ENCODE results near the gene ARMC9. TPM values are rescaled to one million over a fixed set of nuclear protein-coding genes. Genes with fewer than 3 reads are reported as not detected.

Gene ARMC9
- total and polyA plus RNA-seq, 9 donors, result 16.7 to 33.5 (median 29.3) TPM

GRCh38 chr2:231200805-231201474 lies 2.5 kb downstream of the ARMC9 start:
- intact Hi-C loops (cut with DNase I), result no loop called here
- no peaks in the 10 kb centered on the region for H3K9me3 ChIP-seq
- no peaks in the 10 kb centered on the region for H3K27me3 ChIP-seq
- 89 to 93% (median 91%) methylated on average over 3 of the region's 3 CpGs for WGBS, 3 donors
- H3K27ac ChIP-seq, result no peak overlapping the region
- peaks cover 2% of the 10 kb centered on the region for H3K4me1 ChIP-seq (ENCODE audit: insufficient read depth)
- no peak overlapping the region for H3K4me3 ChIP-seq
- no peak for TF ChIP-seq POLR2A (IDR thresholded peaks at IDR 0.05)
- TF ChIP-seq, protein P1, sequence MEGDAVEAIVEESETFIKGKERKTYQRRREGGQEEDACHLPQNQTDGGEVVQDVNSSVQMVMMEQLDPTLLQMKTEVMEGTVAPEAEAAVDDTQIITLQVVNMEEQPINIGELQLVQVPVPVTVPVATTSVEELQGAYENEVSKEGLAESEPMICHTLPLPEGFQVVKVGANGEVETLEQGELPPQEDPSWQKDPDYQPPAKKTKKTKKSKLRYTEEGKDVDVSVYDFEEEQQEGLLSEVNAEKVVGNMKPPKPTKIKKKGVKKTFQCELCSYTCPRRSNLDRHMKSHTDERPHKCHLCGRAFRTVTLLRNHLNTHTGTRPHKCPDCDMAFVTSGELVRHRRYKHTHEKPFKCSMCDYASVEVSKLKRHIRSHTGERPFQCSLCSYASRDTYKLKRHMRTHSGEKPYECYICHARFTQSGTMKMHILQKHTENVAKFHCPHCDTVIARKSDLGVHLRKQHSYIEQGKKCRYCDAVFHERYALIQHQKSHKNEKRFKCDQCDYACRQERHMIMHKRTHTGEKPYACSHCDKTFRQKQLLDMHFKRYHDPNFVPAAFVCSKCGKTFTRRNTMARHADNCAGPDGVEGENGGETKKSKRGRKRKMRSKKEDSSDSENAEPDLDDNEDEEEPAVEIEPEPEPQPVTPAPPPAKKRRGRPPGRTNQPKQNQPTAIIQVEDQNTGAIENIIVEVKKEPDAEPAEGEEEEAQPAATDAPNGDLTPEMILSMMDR (IDR thresholded peaks at IDR 0.05), result no peak
- no peak for TF ChIP-seq EP300 (IDR thresholded peaks at IDR 0.05)
- no peak for DNase-seq
- no peaks in the 10 kb centered on the region for H3K36me3 ChIP-seq

DNA sequence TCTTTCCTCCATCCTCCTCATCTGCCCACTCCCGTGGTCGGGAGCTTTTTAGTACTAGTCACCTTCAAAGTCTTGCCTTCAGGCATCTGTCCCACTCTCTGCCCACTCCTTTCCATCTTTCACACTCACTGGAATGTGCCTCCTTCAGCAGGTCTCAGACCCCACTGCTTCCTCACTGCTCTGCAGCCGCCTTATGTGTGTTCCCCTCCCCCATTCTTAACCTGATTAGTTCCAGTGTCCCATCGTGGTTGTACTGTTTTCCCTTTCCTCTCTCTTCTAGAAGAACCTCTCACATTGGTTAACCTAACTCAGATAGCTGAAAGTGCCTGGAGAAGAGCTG lies 3.0 kb downstream of the ARMC9 start:
- no peak for DNase-seq
- Histone ChIP-seq H3K27me3 (no peaks in the 10 kb centered on the region), H3K36me3 (no peaks in the 10 kb centered on the region), H3K27ac (no peak overlapping the region), H3K4me3 (no peak overlapping the region), H3K9me3 (no peaks in the 10 kb centered on the region), H3K4me1 (ENCODE audit: insufficient read depth) (peaks cover 2% of the 10 kb centered on the region)
- TF ChIP-seq POLR2A (IDR thresholded peaks at IDR 0.05), result no peak
- WGBS, 3 donors, result 74 to 79% (median 79%) methylated on average over 4 of the region's 4 CpGs
- intact Hi-C loops (cut with DNase I), result no loop called here

DNA sequence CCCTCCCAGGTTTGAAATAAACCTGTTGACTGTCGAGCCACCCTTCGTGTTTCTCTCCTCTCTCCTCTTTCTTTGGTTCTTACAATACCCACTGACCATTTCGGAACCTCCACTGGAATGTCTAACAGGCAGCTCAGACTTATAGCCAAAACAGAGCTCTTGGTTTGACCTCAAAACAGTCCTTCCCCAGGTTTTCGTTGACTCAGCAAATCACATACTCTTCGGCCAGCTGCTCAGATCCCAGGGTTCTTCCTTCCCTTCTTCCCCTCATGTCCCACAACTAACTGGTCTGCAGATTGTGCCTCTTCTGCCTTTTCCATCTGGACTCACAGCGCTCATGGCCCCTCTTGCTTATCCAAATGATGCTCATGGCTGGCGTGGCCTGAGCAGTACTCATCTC lies 4.7 kb downstream of the ARMC9 start:
- no peaks in the 10 kb centered on the region for H3K27me3 ChIP-seq
- H3K9me3 ChIP-seq, result no peaks in the 10 kb centered on the region
- H3K36me3 ChIP-seq, result no peaks in the 10 kb centered on the region
- no peak for DNase-seq
- TF ChIP-seq EP300 (IDR thresholded peaks at IDR 0.05) (no peak), POLR2A (IDR thresholded peaks at IDR 0.05) (no peak)
- TF ChIP-seq, protein P1 (IDR thresholded peaks at IDR 0.05), result no peak
- H3K4me1 ChIP-seq (ENCODE audit: insufficient read depth), result peaks cover 2% of the 10 kb centered on the region
- no peak overlapping the region for H3K27ac ChIP-seq
- H3K4me3 ChIP-seq, result no peak overlapping the region
- 70 to 92% (median 86%) methylated on average over 7 of the region's 7 CpGs for WGBS, 3 donors
- intact Hi-C loops (cut with DNase I), result no loop called here

DNA sequence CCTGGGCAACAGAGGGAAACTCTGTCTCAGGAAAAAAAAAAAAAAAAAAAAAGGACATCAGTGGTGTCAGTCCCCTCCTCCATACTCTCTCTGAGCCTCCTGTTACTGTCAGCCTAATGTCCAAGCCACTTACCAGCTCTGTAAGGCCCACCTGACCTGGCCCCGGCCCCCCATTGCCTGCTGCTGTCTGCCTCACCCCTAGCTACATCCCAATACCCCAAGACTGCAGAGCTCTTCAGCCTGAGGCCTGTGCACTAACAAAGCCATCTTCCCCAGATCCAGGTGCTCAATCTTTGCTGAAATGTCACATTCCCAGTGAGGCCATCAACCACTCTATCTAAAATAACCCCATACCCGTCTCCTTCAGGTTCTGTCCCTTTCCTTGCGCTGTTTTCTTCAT lies 5.7 kb downstream of the ARMC9 start:
- no peak overlapping the region for H3K4me3 ChIP-seq
- no peaks in the 10 kb centered on the region for H3K9me3 ChIP-seq
- whole genome bisulfite sequencing, 3 donors, result 94 to 99% (median 94%) methylated on average over 3 of the region's 3 CpGs
- no peaks in the 10 kb centered on the region for H3K27me3 ChIP-seq
- DNase-seq, result no peak
- no peaks in the 10 kb centered on the region for H3K36me3 ChIP-seq
- peaks cover 2% of the 10 kb centered on the region for H3K4me1 ChIP-seq (ENCODE audit: insufficient read depth)
- H3K27ac ChIP-seq, result no peak overlapping the region
- intact Hi-C loops (cut with DNase I), result no loop called here
- TF ChIP-seq POLR2A (IDR thresholded peaks at IDR 0.05) (no peak), EP300 (IDR thresholded peaks at IDR 0.05) (no peak)
- TF ChIP-seq, protein P1 (IDR thresholded peaks at IDR 0.05), result no peak

- H3K27me3 ChIP-seq, result no peaks in the 10 kb centered on the region
- H3K27ac ChIP-seq, result no peak overlapping the region
- no peaks in the 10 kb centered on the region for H3K4me1 ChIP-seq (ENCODE audit: insufficient read depth)
- no peak overlapping the region for H3K4me3 ChIP-seq
- no peaks in the 10 kb centered on the region for H3K9me3 ChIP-seq
- DNase-seq, result no peak
- intact Hi-C loops (cut with DNase I), result no loop called here
- TF ChIP-seq POLR2A (IDR thresholded peaks at IDR 0.05) (no peak), EP300 (IDR thresholded peaks at IDR 0.05) (no peak)
- TF ChIP-seq, protein P1 (IDR thresholded peaks at IDR 0.05), result no peak
- WGBS, 3 donors, result 92 to 95% (median 92%) methylated on average over 5 of the region's 5 CpGs
- H3K36me3 ChIP-seq, result no peaks in the 10 kb centered on the region
Observed at GRCh38 chr2:231204581-231204980, 6.2 kb downstream of the ARMC9 start.

Measured in ovary (tissue), 9 donors.